Coronary artery (tissue), 2 donors: ENCODE measurements around the gene BACE2.

Source experiments
- DNase-seq: peaks from one replicate; pipeline ENCODE4 v3.0.0-alpha.2; 2017; ENCODE audit warnings: low spot score
- H3K27ac ChIP-seq, 2 donors: fragments of 200-600 bp; sonication (generic); one replicate each; pipeline ENCODE4 v1.5.1; 2016 to 2019
- H3K4me3 ChIP-seq: fragments of 200-600 bp; sonication (generic); 2 replicates; pipeline ENCODE4 v1.5.1; 2016; ENCODE audit warnings: mild to moderate bottlenecking, moderate library complexity
- TF ChIP-seq, protein P1 (sequence below): fragments of 200-600 bp; sonication (generic); IDR thresholded peaks from one replicate; pipeline ENCODE4 v1.5.1; 2019; ENCODE audit warnings: antibody characterized with exemption

Gene BACE2

GRCh38 chr21:41167348-41168342 is at the start of gene BACE2:
BACE2 (plus strand) TSS chr21:41168160; CDS start chr21:41168264, 104 bp downstream.
- Histone ChIP-seq H3K4me3 (peak within 1 kb of the TSS; percentile 91), H3K27ac (peak within 1 kb of the TSS; percentile 97 to 99)
- DNase-seq, result peak; percentile 90
- TF ChIP-seq, protein P1, sequence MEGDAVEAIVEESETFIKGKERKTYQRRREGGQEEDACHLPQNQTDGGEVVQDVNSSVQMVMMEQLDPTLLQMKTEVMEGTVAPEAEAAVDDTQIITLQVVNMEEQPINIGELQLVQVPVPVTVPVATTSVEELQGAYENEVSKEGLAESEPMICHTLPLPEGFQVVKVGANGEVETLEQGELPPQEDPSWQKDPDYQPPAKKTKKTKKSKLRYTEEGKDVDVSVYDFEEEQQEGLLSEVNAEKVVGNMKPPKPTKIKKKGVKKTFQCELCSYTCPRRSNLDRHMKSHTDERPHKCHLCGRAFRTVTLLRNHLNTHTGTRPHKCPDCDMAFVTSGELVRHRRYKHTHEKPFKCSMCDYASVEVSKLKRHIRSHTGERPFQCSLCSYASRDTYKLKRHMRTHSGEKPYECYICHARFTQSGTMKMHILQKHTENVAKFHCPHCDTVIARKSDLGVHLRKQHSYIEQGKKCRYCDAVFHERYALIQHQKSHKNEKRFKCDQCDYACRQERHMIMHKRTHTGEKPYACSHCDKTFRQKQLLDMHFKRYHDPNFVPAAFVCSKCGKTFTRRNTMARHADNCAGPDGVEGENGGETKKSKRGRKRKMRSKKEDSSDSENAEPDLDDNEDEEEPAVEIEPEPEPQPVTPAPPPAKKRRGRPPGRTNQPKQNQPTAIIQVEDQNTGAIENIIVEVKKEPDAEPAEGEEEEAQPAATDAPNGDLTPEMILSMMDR, result peak; percentile 71

- no peak overlapping the region for H3K27ac ChIP-seq
- TF ChIP-seq, protein P1, result no peak
- no peak overlapping the region for H3K4me3 ChIP-seq
- DNase-seq, result no peak
These were observed 48.1 kb upstream of the BACE2 start for GRCh38 chr21:41119901-41120300.

DNA sequence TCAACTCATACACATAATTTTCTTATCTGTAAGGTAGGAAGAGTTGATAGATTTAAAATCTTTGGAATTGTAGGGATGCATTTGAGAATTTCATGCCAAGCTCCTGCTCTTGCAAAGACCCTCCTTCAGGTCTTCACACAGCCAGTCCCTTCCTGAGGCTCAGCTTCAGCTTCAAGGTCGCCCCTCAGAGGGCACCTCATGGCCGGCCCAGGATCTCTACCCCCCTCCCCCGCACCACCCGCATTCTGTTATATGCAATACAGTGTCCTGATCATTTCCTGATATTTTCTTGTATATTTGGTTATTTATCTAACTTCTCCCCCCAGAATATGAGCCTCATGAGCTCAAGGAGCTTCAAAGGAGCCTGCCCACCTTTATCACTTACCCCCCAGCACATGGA is 47.0 kb upstream of the BACE2 start:
- Histone ChIP-seq H3K27ac (no peak overlapping the region), H3K4me3 (no peak overlapping the region)
- DNase-seq, result no peak
- TF ChIP-seq, protein P1, result no peak

GRCh38 chr21:41121785-41122415 is 46.1 kb upstream of the BACE2 start:
- H3K27ac ChIP-seq, result no peak overlapping the region
- no peak overlapping the region for H3K4me3 ChIP-seq
- TF ChIP-seq, protein P1, result peak; percentile 65
- peak; percentile 84 for DNase-seq

DNA sequence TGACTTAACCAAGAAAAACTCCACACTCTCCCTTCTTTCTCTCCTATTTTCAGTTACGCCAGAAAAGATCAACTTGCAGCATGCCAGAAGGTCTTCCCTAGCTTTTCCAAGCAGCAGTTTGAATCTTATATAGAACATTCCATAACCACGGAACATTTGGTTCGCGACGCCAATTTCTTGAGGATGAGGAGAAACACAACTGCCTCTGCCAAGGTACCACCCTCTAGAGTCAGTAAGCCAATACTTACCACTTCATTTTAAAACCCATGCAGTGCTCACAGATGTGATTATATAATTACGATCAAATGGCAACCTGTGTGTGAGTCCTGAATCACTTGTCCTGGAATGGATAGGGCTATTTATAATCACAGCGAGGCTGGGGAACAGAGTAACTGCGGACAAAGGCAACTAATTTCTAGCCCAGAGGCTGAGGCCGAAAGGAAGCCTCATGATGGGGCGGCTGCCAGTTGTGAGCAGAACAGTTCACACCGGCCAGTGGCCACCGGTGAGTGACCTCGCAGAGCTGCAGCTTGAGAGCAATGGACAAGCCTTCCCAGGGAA is 43.2 kb upstream of the BACE2 start:
- DNase-seq, result no peak
- TF ChIP-seq, protein P1, result no peak
- H3K27ac ChIP-seq, result peak overlapping the region; percentile 44 to 70
- peak overlapping the region; percentile 53 for H3K4me3 ChIP-seq

DNA sequence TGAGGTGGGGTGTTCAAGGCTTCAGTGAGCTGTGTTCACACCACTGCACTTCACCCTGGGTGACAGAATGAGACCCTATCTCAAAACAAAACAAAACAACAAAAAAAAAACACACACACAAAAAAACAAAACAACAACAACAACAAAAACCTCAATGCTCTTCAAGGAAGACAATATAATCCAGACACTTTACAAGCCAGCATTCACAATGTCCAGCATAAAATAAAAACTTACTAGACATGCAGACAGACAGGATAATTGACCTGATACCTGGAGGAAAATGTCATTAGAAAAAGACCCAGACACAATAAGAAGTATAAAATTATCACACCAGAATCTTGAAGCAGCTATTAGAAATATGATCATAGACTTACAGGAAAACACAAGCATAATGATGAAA is 39.0 kb upstream of the BACE2 start:
- DNase-seq, result no peak
- TF ChIP-seq, protein P1, result no peak
- H3K27ac ChIP-seq, result no peak overlapping the region
- H3K4me3 ChIP-seq, result no peak overlapping the region
